Muscle of arm (tissue), 14 donors: ENCODE results near the gene SMIM12. TPM values are rescaled to one million over a fixed set of nuclear protein-coding genes. Genes with fewer than 3 reads are reported as not detected.
A peak's percentile ranks its signal among the peaks of the same experiment; 100 is the strongest.

Experiments
- DNase-seq: peaks from one replicate; pipeline ENCODE4 v3.0.0-alpha.2; 2013
- long read RNA-seq, 11 donors: transcript quantifications; one replicate each; lab custom pipeline, GENCODE V29; 2026
- polyA plus RNA-seq, 12 donors: library from polyadenylated mRNA; unstranded; fragments of 120-200 nt; gene quantifications; one replicate each; pipeline ENCODE4 v1.2.1, GENCODE V29; 2013; ENCODE audit not compliant: insufficient read length in 12 of 12

Gene SMIM12, protein sequence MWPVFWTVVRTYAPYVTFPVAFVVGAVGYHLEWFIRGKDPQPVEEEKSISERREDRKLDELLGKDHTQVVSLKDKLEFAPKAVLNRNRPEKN
- 10 to 100 TPM in 11 of 12 donors, not detected in 1; 17.9 to 66.6 (median 23.5) TPM for polyA plus RNA-seq
- long read RNA-seq, donor 1, transcript SMIM12-206 (2 exons, 3,454 nt) = major isoform, 24 of 28 reads
- long read RNA-seq, donor 1, partial matches to known transcripts = 0 of 28 reads
- long read RNA-seq, donor 1, other reads (novel, unspliced or antisense) = 0 of 28 reads
- long read RNA-seq, donor 2, transcript SMIM12-206 (2 exons, 3,454 nt) = major isoform, 15 of 19 reads
- long read RNA-seq, donor 2, partial matches to known transcripts = 0 of 19 reads
- long read RNA-seq, donor 2, other reads (novel, unspliced or antisense) = 0 of 19 reads
- long read RNA-seq, donor 3, transcript SMIM12-206 (2 exons, 3,454 nt) = major isoform, 11 of 11 reads
- long read RNA-seq, donor 3, partial matches to known transcripts = 0 of 11 reads
- long read RNA-seq, donor 3, other reads (novel, unspliced or antisense) = 0 of 11 reads
- long read RNA-seq, donor 4, transcript SMIM12-206 (2 exons, 3,454 nt) = major isoform, 6 of 6 reads
- long read RNA-seq, donor 4, partial matches to known transcripts = 0 of 6 reads
- long read RNA-seq, donor 4, other reads (novel, unspliced or antisense) = 0 of 6 reads
- long read RNA-seq, donor 5, transcript SMIM12-206 (2 exons, 3,454 nt) = major isoform, 23 of 118 reads
- long read RNA-seq, donor 5, partial matches to known transcripts = 60 of 118 reads
- long read RNA-seq, donor 5, other reads (novel, unspliced or antisense) = 35 of 118 reads
- long read RNA-seq, donor 6, transcript SMIM12-206 (2 exons, 3,454 nt) = major isoform, 9 of 31 reads
- long read RNA-seq, donor 6, partial matches to known transcripts = 22 of 31 reads
- long read RNA-seq, donor 6, other reads (novel, unspliced or antisense) = 0 of 31 reads
- long read RNA-seq, donor 7, transcript SMIM12-206 (2 exons, 3,454 nt) = major isoform, 13 of 13 reads
- long read RNA-seq, donor 7, partial matches to known transcripts = 0 of 13 reads
- long read RNA-seq, donor 7, other reads (novel, unspliced or antisense) = 0 of 13 reads
- long read RNA-seq, donor 8, transcript SMIM12-206 (2 exons, 3,454 nt) = major isoform, 16 of 85 reads
- long read RNA-seq, donor 8, partial matches to known transcripts = 69 of 85 reads
- long read RNA-seq, donor 8, other reads (novel, unspliced or antisense) = 0 of 85 reads
- long read RNA-seq, donor 9, transcript SMIM12-206 (2 exons, 3,454 nt) = major isoform, 7 of 7 reads
- long read RNA-seq, donor 9, partial matches to known transcripts = 0 of 7 reads
- long read RNA-seq, donor 9, other reads (novel, unspliced or antisense) = 0 of 7 reads
- long read RNA-seq, donor 10, transcript SMIM12-206 (2 exons, 3,454 nt) = major isoform, 14 of 14 reads
- long read RNA-seq, donor 10, partial matches to known transcripts = 0 of 14 reads
- long read RNA-seq, donor 10, other reads (novel, unspliced or antisense) = 0 of 14 reads
- long read RNA-seq, donor 11, transcript SMIM12-206 (2 exons, 3,454 nt) = major isoform, 15 of 15 reads
- long read RNA-seq, donor 11, partial matches to known transcripts = 0 of 15 reads
- long read RNA-seq, donor 11, other reads (novel, unspliced or antisense) = 0 of 15 reads

- peak; percentile 94 for DNase-seq
Measured at GRCh38 chr1:34859446-34860200, at the start of gene SMIM12. Gene SMIM12, minus strand, starts transcription at chr1:34859749. Its CDS starts 3,772 bp downstream, at chr1:34855977.

DNA sequence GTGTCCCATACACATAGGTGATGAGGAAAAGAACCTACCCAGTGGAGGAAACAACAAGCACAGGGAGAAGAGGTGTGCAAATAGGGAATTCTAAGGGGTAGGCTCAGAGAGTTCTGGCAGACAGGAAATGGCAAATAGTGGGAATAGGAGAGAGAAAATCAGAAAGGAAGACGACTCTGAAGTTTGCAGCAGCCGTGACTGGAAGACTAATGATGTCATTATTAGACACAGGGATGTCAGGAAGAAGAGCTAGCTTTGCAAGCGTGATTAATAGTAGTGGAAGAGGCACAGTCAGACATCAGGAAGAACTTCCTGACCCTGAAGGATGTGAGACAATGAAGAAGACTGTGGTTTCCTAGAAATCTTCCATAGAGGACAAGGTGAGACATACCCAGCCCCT, 48.8 kb upstream of the SMIM12 start:
- no peak for DNase-seq

- DNase-seq = no peak
Measured at GRCh38 chr1:34907487-34908090, 48.0 kb upstream of the SMIM12 start.

DNA sequence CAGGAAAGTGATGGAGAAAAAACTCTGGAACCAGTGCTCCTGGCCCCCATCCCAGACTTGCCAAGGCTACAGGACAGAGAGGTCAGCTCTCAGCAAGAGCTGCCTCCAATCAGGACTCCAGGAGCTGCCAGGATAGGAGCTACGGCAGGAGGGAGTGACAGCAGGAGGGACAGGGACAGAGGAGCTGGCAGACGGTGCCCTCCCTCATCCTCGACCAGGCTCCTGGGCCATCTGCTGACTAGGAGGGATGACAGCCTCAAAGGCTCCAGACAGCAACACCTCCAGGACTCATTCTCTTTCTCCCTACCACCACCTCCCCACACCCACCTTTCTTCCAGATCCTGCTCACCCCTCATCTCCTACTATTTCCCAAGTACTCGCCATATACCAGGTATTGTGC, 47.2 kb upstream of the SMIM12 start:
- no peak for DNase-seq

- no peak for DNase-seq
Measured at GRCh38 chr1:34906222-34906621, 46.7 kb upstream of the SMIM12 start.

- no peak for DNase-seq
Measured at GRCh38 chr1:34905098-34905459, 45.5 kb upstream of the SMIM12 start.

DNA sequence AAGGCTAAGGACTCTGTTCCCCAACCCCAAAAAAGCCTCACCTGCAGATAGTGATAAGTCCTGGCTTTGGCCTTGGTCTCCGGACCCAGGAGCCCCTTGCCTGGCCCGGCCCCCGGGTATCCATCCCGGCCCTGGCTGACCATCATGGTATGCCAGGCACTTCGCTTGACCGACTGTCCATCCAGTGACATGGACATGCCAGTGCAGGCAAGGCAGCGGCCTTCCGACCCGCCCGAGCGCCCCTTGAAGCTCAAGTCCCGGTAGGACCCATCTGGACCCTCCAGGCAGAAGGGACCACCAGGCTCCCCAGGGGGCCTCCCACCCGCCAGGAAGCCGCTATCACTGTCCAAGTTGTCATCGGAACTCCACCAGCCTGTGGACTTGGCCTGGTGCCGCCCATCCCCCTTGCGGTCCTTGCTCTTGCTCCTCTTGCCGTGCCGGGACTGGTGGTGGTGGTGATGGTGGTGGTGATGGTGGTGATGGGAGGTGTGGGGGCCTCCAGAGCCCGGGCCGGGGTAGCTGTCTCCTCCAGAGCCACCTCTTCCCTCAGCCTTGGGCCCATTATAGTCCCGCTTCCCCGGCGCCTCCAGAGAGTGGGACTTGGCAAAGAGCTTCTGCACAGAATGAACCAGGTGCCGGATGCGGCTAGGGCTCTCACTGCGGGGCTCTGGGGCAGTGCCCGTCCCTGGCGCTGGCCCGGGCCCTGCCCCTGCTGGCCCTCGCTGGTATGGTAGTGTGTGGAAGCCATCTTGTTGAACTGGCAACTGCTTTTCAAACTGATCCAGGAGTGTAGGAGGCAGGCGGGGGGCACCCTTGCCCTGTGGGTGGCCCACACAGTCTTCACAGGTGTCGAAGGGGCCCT, 44.9 kb upstream of the SMIM12 start:
- no peak for DNase-seq

DNA sequence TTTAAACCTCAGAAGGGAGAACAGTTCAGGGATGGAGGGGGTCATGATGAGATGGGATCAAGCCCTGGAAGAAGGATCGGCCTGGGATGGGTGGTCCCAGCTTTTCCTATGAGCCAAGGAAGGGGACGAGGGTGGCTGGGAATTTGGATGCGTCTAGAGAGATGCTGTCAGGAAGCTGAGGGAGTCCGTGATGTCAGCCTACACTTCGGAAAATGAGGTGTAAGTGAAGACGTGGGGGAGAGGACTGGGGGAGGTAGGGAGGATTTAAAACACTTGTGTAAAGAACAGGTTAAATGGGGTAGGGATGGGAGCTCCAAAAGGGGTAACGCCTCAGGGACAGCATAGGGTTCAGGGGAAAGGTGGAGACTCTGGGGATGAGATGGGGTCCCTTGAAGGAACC, 42.4 kb upstream of the SMIM12 start:
- no peak for DNase-seq

DNA sequence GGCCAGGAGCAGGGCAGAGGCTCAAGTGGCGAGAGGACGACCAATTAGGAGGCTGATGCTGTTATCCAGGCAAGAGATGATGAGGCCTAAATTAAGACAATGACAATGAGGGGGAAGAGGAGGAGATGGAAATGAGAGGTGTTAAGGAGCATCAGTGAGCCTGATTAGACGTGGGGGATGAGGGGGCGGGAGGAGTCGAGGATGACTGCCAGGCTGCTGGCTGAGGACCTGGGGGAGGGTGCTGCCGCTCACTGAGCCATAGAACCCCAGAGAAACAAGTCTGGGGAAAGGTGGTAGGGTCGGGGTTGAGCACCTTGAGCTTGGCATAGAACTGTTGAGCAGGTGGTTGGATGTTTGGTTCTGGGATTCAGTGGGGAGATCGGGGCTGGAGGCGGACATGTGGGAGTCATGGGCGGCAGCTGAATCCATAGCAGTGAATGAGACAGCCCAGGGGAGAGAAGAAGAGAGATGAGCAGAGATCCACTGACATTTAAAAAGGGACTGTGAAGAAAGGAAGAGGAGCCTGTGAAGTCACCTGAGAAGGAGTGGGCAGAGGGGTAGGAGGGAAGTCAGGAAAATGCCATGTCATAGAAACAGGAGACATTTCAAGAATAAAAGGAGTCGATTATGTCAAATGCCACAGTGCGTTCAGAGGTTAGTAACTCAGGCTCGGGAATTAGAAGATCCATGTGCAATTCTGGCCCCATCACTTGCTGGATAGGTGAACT, 41.4 kb upstream of the SMIM12 start:
- DNase-seq = no peak

GRCh38 chr1:34899906-34900305, 40.4 kb upstream of the SMIM12 start:
- DNase-seq = no peak

- no peak for DNase-seq
Measured at GRCh38 chr1:34899471-34899870, 39.9 kb upstream of the SMIM12 start.

- no peak for DNase-seq
Measured at GRCh38 chr1:34898330-34898761, 38.8 kb upstream of the SMIM12 start.

DNA sequence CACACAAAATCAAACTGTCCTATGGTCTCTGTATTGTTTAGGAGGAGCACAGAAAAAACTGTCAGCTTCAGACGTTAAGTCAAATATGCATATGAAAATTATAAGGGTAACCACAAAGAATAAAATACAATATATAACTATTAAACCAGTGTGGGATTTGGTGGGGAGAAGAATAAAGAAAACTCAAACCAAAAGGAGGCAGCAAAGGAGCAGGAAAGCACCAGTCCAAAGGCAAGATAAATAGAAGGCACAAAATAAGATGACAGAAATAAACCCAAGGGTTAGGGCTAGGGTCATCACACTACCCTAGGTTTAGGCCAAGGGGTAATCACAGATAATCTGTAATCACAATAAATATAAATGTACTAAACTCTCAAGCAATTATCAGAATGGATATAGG, 37.1 kb upstream of the SMIM12 start:
- no peak for DNase-seq

DNA sequence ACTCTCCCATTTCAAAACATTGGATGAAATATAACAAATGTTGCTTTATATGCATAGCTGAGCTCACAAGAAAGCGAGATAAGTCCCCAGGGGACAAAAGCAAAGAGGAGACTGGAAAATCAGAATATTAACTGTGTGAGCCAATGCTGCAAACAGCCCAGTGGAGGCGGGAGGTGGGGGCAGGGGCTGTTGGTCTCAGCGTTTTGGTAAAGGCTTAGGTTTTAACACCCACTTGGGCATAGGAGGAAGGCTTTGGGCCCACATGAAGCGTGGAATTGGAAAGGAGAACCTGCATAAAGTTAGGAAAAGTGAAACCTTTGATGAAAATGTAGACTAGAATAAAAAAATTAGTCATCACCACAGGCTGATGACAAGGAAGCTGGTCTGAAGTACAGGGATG, 30.2 kb upstream of the SMIM12 start:
- no peak for DNase-seq

DNA sequence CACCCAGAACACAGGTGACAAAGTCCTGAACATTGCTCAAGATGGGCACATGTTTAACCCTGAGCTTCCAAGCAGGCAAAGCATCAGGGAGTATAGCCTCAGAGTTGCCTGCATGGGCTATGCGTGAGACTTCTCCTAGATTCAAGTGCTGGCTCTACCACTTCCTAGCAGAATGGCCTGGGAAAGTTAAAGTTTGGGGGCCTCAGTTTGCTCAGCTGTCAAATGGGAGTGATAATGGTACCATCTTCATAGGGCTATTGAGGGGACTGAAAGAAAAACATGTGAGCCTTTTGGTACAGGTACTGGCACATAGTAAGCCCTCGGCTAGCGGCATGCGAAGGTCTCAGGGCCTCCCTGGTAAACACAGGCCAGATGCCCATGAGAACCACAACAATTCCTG, 28.0 kb upstream of the SMIM12 start:
- DNase-seq = no peak

DNA sequence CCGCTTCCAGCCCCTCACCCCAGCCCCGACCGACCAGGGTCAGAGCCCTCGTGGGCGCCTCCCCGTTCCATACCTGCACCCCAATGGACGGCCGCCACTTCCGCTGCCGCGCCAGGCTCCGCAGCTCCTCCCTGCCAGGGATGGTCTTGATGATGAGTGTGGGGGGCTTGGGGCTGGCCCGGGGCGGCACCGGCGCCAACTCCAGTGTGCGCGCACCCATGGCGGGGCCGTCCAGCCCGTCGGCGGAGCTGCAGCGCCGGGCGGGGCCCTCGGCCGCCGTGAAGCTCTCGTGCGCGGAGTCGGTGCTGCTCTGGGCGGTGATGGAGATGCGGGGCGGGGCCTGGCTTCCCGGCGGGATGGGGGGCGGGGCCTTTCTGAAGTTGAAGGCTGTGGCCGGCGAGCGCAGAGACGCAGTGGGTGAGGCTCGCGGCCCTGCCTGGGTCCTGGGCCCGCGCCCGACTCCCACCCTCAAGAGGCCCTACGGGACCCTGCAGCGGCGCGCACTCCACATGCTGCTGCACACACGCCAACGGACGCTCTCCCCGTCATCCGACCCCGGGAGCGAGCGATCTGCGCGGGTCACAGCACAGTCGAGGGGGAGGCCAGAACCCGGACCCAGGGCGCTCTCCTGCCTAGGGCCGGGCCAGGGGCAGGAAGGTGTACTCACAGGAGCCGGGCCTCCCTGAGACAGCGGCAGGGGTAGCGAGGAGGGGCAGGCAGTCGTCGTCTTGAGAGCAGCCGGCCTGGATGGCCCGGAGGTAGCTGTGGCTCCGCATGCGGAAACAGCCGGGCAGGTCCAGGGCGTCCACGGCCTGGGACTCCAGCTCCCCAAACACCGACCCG, 26.1 kb upstream of the SMIM12 start:
- DNase-seq = no peak

DNA sequence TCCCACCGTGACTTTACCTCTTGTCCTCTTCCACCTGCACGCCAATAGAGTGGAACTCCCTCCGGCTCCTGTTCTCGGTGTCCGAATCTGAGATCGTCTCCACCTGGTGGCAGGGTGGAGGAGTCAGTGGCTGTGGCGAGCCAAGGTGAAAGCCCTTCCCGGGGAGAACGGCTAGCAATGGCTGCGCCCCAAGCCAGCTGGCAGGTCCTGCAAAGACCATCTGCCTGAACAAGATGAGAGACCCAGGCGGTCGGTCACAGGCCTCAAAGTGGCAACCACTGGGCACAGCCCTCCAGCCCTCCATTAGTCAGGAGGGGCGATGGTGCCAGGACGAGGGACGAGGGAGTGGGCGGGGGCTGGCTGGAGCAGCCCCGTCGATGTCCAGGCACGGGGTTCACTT, 25.4 kb upstream of the SMIM12 start:
- no peak for DNase-seq
